SK-N-SH treated with all-trans-retinoic acid at 6 μM for 48 hours (cell line): Measurements from ENCODE around the gene HPRT1.

Experiments
- ATAC-seq: fragments of 200-7000 bp; cut with Tn5 transposase; 3 replicates; pipeline ENCODE4 v1.9.1; 2020; ENCODE audit warnings: mild to moderate bottlenecking, moderate library complexity
- BACH2 ChIP-seq: fragments of 250-450 bp; sonication (Bioruptor Pico); IDR thresholded peaks from 2 replicates; pipeline ENCODE4 v1.9.0; 2021; ENCODE audit warnings: mild to moderate bottlenecking, borderline replicate concordance
- ESRRG ChIP-seq: fragments of 250-450 bp; sonication (Bioruptor Pico); IDR thresholded peaks from 2 replicates; pipeline ENCODE4 v1.6.1; 2021; ENCODE audit warnings: mild to moderate bottlenecking
- GLIS3 ChIP-seq: fragments of 250-450 bp; sonication (Bioruptor Pico); IDR thresholded peaks from 2 replicates; pipeline ENCODE4 v1.5.0; 2020; ENCODE audit warnings: mild to moderate bottlenecking, moderate library complexity
- ISL1 ChIP-seq: fragments of 250-450 bp; sonication (Bioruptor Pico); IDR thresholded peaks from 2 replicates; pipeline ENCODE4 v2.1.2; 2022; ENCODE audit warnings: mild to moderate bottlenecking, moderate library complexity
- OSR1 ChIP-seq: fragments of 250-450 bp; sonication (Bioruptor Pico); IDR thresholded peaks from 2 replicates; pipeline ENCODE4 v1.8.0; 2022; ENCODE audit warnings: moderate library complexity, mild to moderate bottlenecking, inconsistent platforms
- PATZ1 ChIP-seq: fragments of 250-450 bp; sonication (Bioruptor Pico); IDR thresholded peaks from 2 replicates; pipeline ENCODE4 v1.8.0; 2020; ENCODE audit warnings: mild to moderate bottlenecking, moderate library complexity, borderline replicate concordance
- POU6F1 ChIP-seq: fragments of 250-450 bp; sonication (Bioruptor Pico); IDR thresholded peaks from 2 replicates; pipeline ENCODE4 v1.8.0; 2021; ENCODE audit warnings: low read depth, mild to moderate bottlenecking, moderate library complexity, borderline replicate concordance
- PPARA ChIP-seq: fragments of 250-450 bp; sonication (Bioruptor Pico); IDR thresholded peaks from 2 replicates; pipeline ENCODE4 v1.5.0; 2020; ENCODE audit warnings: mild to moderate bottlenecking, borderline replicate concordance
- RARB ChIP-seq: fragments of 250-450 bp; sonication (Bioruptor Pico); IDR thresholded peaks from 2 replicates; pipeline ENCODE4 v1.8.0; 2021; ENCODE audit warnings: mild to moderate bottlenecking, moderate library complexity
- SNAI2 ChIP-seq: fragments of 250-450 bp; sonication (Bioruptor Pico); IDR thresholded peaks from 2 replicates; pipeline ENCODE4 v1.5.0; 2020; ENCODE audit warnings: mild to moderate bottlenecking, moderate library complexity
- TCF4 ChIP-seq: fragments of 250-450 bp; sonication (Bioruptor Pico); IDR thresholded peaks from 2 replicates; pipeline ENCODE4 v1.8.0; 2021; ENCODE audit warnings: mild to moderate bottlenecking, moderate library complexity, borderline replicate concordance
- TOX ChIP-seq: fragments of 250-450 bp; sonication (Bioruptor Pico); IDR thresholded peaks from 2 replicates; pipeline ENCODE4 v1.8.0; 2021; ENCODE audit warnings: mild to moderate bottlenecking, moderate library complexity, borderline replicate concordance
- ZC3H10 ChIP-seq: fragments of 250-450 bp; sonication (Bioruptor Pico); IDR thresholded peaks from 2 replicates; pipeline ENCODE4 v1.5.1; 2021; ENCODE audit warnings: mild to moderate bottlenecking, moderate library complexity
- ZFP3 ChIP-seq: fragments of 250-450 bp; sonication (Bioruptor Pico); IDR thresholded peaks from 2 replicates; pipeline ENCODE4 v1.5.0; 2020; ENCODE audit warnings: mild to moderate bottlenecking, moderate library complexity
- ZFP30 ChIP-seq: fragments of 450-650 bp; formaldehyde crosslinking; IDR thresholded peaks from 2 replicates; pipeline ENCODE4 v1.5.0; 2022; ENCODE audit warnings: mild to moderate bottlenecking, moderate library complexity
- ZNF565 ChIP-seq: fragments of 450-650 bp; formaldehyde crosslinking; conservative IDR thresholded peaks from 2 replicates; pipeline ENCODE4 v1.5.0; 2020; ENCODE audit warnings: low read depth, mild to moderate bottlenecking, moderate library complexity
- ZNF70 ChIP-seq: fragments of 450-650 bp; formaldehyde crosslinking; IDR thresholded peaks from 2 replicates; pipeline ENCODE4 v1.5.0; 2020; ENCODE audit warnings: mild to moderate bottlenecking, moderate library complexity
- ZNF8 ChIP-seq: fragments of 450-650 bp; formaldehyde crosslinking; IDR thresholded peaks from 2 replicates; pipeline ENCODE4 v1.5.0; 2020; ENCODE audit warnings: mild to moderate bottlenecking, moderate library complexity
- TF ChIP-seq, protein P1 (sequence below): fragments of 250-450 bp; sonication (Bioruptor Pico); IDR thresholded peaks from 2 replicates; pipeline ENCODE4 v1.5.1; 2021; ENCODE audit warnings: mild to moderate bottlenecking, moderate library complexity
- TF ChIP-seq, protein P2 (sequence below): fragments of 250-450 bp; sonication (Bioruptor Pico); IDR thresholded peaks from 2 replicates; pipeline ENCODE4 v1.5.0; 2020; ENCODE audit warnings: mild to moderate bottlenecking, moderate library complexity

The HPRT1 gene

DNA sequence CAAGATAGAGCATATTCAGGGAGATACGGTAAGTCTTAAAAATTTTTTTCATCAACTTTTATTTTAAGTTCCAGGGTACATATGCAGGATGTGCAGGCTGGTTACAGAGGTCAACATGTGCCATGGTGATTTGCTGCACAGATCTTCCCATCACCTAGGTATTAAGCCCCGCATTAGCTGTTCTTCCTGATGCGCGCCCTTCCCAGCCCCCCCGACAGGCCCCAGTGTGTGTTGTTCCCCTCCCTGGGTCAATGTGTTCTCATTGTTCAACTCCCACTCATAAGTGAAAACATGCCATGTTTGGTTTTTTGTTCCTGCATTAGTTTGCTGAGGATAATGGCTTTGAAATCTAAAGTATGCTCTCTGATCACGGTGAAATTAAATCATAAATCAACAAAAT is 64.2 kb downstream of the HPRT1 start:
- no peak for ATAC-seq
- no peak for TF ChIP-seq ESRRG
- TF ChIP-seq ZC3H10 (CRISPR knock-in tag) = no peak
- TF ChIP-seq TCF4 (CRISPR knock-in tag) = no peak
- no peak for TF ChIP-seq ZNF565 (CRISPR knock-in tag)
- TF ChIP-seq ZNF70 (CRISPR knock-in tag) = no peak
- TF ChIP-seq RARB (CRISPR knock-in tag) = no peak
- no peak for TF ChIP-seq ZFP30 (CRISPR knock-in tag)
- no peak for TF ChIP-seq SNAI2 (CRISPR knock-in tag)
- TF ChIP-seq TOX (CRISPR knock-in tag) = no peak
- no peak for TF ChIP-seq ISL1 (CRISPR knock-in tag)
- no peak for TF ChIP-seq OSR1 (CRISPR knock-in tag)
- no peak for TF ChIP-seq ZNF8 (CRISPR knock-in tag)
- TF ChIP-seq, protein P1, sequence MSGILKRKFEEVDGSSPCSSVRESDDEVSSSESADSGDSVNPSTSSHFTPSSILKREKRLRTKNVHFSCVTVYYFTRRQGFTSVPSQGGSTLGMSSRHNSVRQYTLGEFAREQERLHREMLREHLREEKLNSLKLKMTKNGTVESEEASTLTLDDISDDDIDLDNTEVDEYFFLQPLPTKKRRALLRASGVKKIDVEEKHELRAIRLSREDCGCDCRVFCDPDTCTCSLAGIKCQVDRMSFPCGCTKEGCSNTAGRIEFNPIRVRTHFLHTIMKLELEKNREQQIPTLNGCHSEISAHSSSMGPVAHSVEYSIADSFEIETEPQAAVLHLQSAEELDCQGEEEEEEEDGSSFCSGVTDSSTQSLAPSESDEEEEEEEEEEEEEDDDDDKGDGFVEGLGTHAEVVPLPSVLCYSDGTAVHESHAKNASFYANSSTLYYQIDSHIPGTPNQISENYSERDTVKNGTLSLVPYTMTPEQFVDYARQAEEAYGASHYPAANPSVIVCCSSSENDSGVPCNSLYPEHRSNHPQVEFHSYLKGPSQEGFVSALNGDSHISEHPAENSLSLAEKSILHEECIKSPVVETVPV (CRISPR knock-in tag) = no peak
- TF ChIP-seq GLIS3 (CRISPR knock-in tag) = no peak
- TF ChIP-seq, protein P2, sequence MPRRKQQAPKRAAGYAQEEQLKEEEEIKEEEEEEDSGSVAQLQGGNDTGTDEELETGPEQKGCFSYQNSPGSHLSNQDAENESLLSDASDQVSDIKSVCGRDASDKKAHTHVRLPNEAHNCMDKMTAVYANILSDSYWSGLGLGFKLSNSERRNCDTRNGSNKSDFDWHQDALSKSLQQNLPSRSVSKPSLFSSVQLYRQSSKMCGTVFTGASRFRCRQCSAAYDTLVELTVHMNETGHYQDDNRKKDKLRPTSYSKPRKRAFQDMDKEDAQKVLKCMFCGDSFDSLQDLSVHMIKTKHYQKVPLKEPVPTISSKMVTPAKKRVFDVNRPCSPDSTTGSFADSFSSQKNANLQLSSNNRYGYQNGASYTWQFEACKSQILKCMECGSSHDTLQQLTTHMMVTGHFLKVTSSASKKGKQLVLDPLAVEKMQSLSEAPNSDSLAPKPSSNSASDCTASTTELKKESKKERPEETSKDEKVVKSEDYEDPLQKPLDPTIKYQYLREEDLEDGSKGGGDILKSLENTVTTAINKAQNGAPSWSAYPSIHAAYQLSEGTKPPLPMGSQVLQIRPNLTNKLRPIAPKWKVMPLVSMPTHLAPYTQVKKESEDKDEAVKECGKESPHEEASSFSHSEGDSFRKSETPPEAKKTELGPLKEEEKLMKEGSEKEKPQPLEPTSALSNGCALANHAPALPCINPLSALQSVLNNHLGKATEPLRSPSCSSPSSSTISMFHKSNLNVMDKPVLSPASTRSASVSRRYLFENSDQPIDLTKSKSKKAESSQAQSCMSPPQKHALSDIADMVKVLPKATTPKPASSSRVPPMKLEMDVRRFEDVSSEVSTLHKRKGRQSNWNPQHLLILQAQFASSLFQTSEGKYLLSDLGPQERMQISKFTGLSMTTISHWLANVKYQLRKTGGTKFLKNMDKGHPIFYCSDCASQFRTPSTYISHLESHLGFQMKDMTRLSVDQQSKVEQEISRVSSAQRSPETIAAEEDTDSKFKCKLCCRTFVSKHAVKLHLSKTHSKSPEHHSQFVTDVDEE (CRISPR knock-in tag) = no peak
- no peak for TF ChIP-seq BACH2 (CRISPR knock-in tag)
- no peak for TF ChIP-seq ZFP3 (CRISPR knock-in tag)

DNA sequence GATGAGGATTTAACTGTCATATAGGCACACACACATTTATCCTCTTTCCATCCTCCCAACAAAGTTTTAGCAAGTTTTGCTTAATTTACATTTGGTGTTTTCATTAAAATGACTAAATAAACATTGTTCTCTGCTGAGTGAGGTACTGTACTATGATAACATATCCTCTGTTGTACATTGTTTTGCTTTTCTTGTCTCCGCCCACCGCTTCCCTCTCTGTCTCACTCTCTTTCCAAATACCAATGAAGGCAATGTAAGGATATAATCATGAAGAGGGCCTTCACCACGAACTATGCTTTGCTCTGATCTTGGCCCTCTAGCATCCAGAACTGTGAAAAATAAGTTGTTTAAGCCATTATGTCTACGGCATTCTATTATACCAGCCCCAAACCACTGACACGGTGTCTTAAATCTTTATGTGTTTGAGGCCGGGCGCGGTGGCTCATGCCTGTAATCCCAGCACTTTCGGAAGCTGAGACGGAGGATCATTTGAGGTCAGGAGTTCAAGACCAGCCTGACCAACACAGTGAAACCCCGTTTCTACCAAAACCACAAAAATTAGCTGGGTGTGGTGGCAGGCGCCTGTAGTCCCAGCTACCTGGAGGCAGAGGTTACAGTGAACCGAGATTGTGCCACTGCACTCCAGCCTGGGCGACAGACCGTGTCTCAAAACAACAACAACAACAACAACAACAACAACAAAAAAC is 65.3 kb downstream of the HPRT1 start:
- TF ChIP-seq PATZ1 (CRISPR knock-in tag) (no peak), ZFP30 (CRISPR knock-in tag) (no peak), POU6F1 (no peak)
- TF ChIP-seq, protein P2 (CRISPR knock-in tag) = no peak
- TF ChIP-seq, all 23 proteins: peak for 0
- no peak for ATAC-seq

- TF ChIP-seq TOX (CRISPR knock-in tag) (no peak), ZNF8 (CRISPR knock-in tag) (no peak), PPARA (no peak), OSR1 (CRISPR knock-in tag) (no peak), ZFP3 (CRISPR knock-in tag) (no peak), GLIS3 (CRISPR knock-in tag) (no peak), POU6F1 (no peak)
- TF ChIP-seq, protein P2 (CRISPR knock-in tag) = no peak
- ATAC-seq = peak; percentile 58
Measured at GRCh38 chrX:134526399-134526798, 66.4 kb downstream of the HPRT1 start.
